ENCODE results near the gene WNT9B. TPM values are rescaled to one million over a fixed set of nuclear protein-coding genes. Genes with fewer than 3 reads are reported as not detected.

The WNT9B gene
- total RNA-seq, 1 donor from 2014 or later, result not detected

DNA sequence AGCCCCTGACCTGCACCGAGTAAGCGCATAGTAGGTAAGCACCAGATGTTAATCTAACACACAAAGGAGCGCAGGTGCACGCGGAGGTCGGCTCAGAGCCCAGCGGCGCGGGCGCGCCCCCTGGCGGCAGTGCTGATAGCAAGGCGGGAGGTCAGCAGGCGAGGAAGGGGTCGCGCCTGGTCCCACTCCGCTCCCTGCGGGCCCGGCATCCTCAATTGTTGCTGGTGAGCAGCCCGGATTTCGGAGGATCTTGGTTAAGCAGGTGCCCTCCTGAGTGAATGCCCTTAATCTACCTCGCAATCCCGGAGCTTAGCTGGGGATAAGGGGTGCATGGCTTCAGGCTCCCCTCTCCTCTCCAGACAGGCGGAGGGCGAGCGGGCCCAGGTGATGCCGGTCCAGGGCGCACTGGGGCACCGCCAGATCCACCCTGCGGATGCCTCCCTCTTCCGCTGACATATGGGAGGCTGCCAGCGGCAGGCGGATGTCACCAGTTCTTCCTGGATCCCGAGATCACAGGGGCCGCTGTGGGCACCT lies 28.9 kb upstream of the WNT9B start:
- no peaks in the 10 kb centered on the region for H3K9me3 ChIP-seq (ENCODE audit: control insufficient read depth in 3 of 3, low read length in 3 of 3)
- no peak overlapping the region for H3K9ac ChIP-seq (ENCODE audit: low read depth in 1 of 3, low read length in 3 of 3)
- H3K36me3 ChIP-seq (ENCODE audit: control insufficient read depth in 3 of 3, insufficient read depth in 3 of 3, low read length in 3 of 3), result no peaks in the 10 kb centered on the region
- H3K4me1 ChIP-seq (ENCODE audit: control insufficient read depth in 3 of 3, insufficient read depth in 3 of 3, low read length in 3 of 3), result peaks cover 11 to 13% (median 13%) of the 10 kb centered on the region in 3 donors
- H3K27ac ChIP-seq (ENCODE audit: low read depth, low read length), result no peak overlapping the region
- H3K27me3 ChIP-seq (ENCODE audit: control insufficient read depth in 3 of 3, insufficient read depth in 3 of 3, low read length in 3 of 3), result peaks cover 51 to 60% (median 55%) of the 10 kb centered on the region in 3 donors
- no peak overlapping the region for H3K4me3 ChIP-seq (ENCODE audit: low read length in 3 of 3)

- H3K27ac ChIP-seq (ENCODE audit: low read depth, low read length), result no peak overlapping the region
- no peak overlapping the region for H3K9ac ChIP-seq (ENCODE audit: low read depth in 1 of 3, low read length in 3 of 3)
- no peaks in the 10 kb centered on the region for H3K36me3 ChIP-seq (ENCODE audit: control insufficient read depth in 3 of 3, insufficient read depth in 3 of 3, low read length in 3 of 3)
- H3K4me3 ChIP-seq (ENCODE audit: low read length in 3 of 3), result no peak overlapping the region
- peaks cover 43 to 50% (median 45%) of the 10 kb centered on the region in 3 donors for H3K27me3 ChIP-seq (ENCODE audit: control insufficient read depth in 3 of 3, insufficient read depth in 3 of 3, low read length in 3 of 3)
- H3K4me1 ChIP-seq (ENCODE audit: control insufficient read depth in 3 of 3, insufficient read depth in 3 of 3, low read length in 3 of 3), result peaks cover 10 to 13% (median 11%) of the 10 kb centered on the region in 3 donors
- no peaks in the 10 kb centered on the region for H3K9me3 ChIP-seq (ENCODE audit: control insufficient read depth in 3 of 3, low read length in 3 of 3)
These were observed 27.7 kb upstream of the WNT9B start for GRCh38 chr17:46823657-46824056.

GRCh38 chr17:46826116-46826515 lies 25.3 kb upstream of the WNT9B start:
- Histone ChIP-seq H3K4me3 (ENCODE audit: low read length in 3 of 3) (no peak overlapping the region), H3K9me3 (ENCODE audit: control insufficient read depth in 3 of 3, low read length in 3 of 3) (no peaks in the 10 kb centered on the region), H3K36me3 (ENCODE audit: control insufficient read depth in 3 of 3, insufficient read depth in 3 of 3, low read length in 3 of 3) (no peaks in the 10 kb centered on the region), H3K4me1 (ENCODE audit: control insufficient read depth in 3 of 3, insufficient read depth in 3 of 3, low read length in 3 of 3) (no peaks in the 10 kb centered on the region), H3K27ac (ENCODE audit: low read depth, low read length) (no peak overlapping the region), H3K27me3 (ENCODE audit: control insufficient read depth in 3 of 3, insufficient read depth in 3 of 3, low read length in 3 of 3) (peaks cover 19 to 28% (median 20%) of the 10 kb centered on the region in 3 donors), H3K9ac (ENCODE audit: low read depth in 1 of 3, low read length in 3 of 3) (no peak overlapping the region)

DNA sequence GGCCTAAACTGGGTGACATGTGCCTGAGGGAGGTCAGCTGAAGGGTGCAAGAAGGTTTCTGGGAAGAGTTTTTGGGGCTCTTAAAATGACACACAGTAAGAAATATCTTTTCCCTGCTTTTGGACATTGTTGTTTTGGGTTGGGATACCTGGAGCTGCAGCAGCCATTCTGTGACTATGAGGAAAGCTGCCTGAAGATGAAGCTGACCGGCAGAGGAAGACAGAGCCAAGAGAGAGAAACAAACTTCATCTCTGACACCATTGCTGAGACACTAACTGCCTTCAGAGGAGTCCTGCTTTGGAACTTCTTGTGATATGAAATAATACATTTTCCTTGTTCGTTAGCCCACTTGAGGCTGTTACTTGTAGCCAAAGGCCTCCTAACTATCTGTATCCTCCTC lies 24.1 kb upstream of the WNT9B start:
- Histone ChIP-seq H3K9ac (ENCODE audit: low read depth in 1 of 3, low read length in 3 of 3) (no peak overlapping the region), H3K4me1 (ENCODE audit: control insufficient read depth in 3 of 3, insufficient read depth in 3 of 3, low read length in 3 of 3) (no peaks in the 10 kb centered on the region), H3K36me3 (ENCODE audit: control insufficient read depth in 3 of 3, insufficient read depth in 3 of 3, low read length in 3 of 3) (no peaks in the 10 kb centered on the region), H3K9me3 (ENCODE audit: control insufficient read depth in 3 of 3, low read length in 3 of 3) (no peaks in the 10 kb centered on the region), H3K4me3 (ENCODE audit: low read length in 3 of 3) (no peak overlapping the region), H3K27ac (ENCODE audit: low read depth, low read length) (no peak overlapping the region), H3K27me3 (ENCODE audit: control insufficient read depth in 3 of 3, insufficient read depth in 3 of 3, low read length in 3 of 3) (peaks cover 8 to 16% (median 9%) of the 10 kb centered on the region in 3 donors)

- Histone ChIP-seq H3K36me3 (ENCODE audit: control insufficient read depth in 3 of 3, insufficient read depth in 3 of 3, low read length in 3 of 3) (no peaks in the 10 kb centered on the region), H3K9me3 (ENCODE audit: control insufficient read depth in 3 of 3, low read length in 3 of 3) (no peaks in the 10 kb centered on the region), H3K27me3 (ENCODE audit: control insufficient read depth in 3 of 3, insufficient read depth in 3 of 3, low read length in 3 of 3) (peaks cover 0 to 2% (median 0%) of the 10 kb centered on the region in 3 donors), H3K4me1 (ENCODE audit: control insufficient read depth in 3 of 3, insufficient read depth in 3 of 3, low read length in 3 of 3) (no peaks in the 10 kb centered on the region), H3K4me3 (ENCODE audit: low read length in 3 of 3) (no peak overlapping the region), H3K9ac (ENCODE audit: low read depth in 1 of 3, low read length in 3 of 3) (no peak overlapping the region), H3K27ac (ENCODE audit: low read depth, low read length) (no peak overlapping the region)
These were observed 19.6 kb upstream of the WNT9B start for GRCh38 chr17:46831573-46832330.

- Histone ChIP-seq H3K9me3 (ENCODE audit: control insufficient read depth in 3 of 3, low read length in 3 of 3) (no peaks in the 10 kb centered on the region), H3K9ac (ENCODE audit: low read depth in 1 of 3, low read length in 3 of 3) (no peak overlapping the region), H3K4me3 (ENCODE audit: low read length in 3 of 3) (no peak overlapping the region), H3K4me1 (ENCODE audit: control insufficient read depth in 3 of 3, insufficient read depth in 3 of 3, low read length in 3 of 3) (no peaks in the 10 kb centered on the region), H3K27me3 (ENCODE audit: control insufficient read depth in 3 of 3, insufficient read depth in 3 of 3, low read length in 3 of 3) (peaks cover 0 to 6% (median 3%) of the 10 kb centered on the region in 3 donors), H3K36me3 (ENCODE audit: control insufficient read depth in 3 of 3, insufficient read depth in 3 of 3, low read length in 3 of 3) (no peaks in the 10 kb centered on the region), H3K27ac (ENCODE audit: low read depth, low read length) (no peak overlapping the region)
These were observed 19.0 kb upstream of the WNT9B start for GRCh38 chr17:46832331-46832821.

GRCh38 chr17:46832945-46833839 lies 18.2 kb upstream of the WNT9B start:
- H3K27me3 ChIP-seq (ENCODE audit: control insufficient read depth in 3 of 3, insufficient read depth in 3 of 3, low read length in 3 of 3), result peaks cover 0 to 8% (median 8%) of the 10 kb centered on the region in 3 donors
- H3K27ac ChIP-seq (ENCODE audit: low read depth, low read length), result no peak overlapping the region
- H3K9me3 ChIP-seq (ENCODE audit: control insufficient read depth in 3 of 3, low read length in 3 of 3), result no peaks in the 10 kb centered on the region
- no peak overlapping the region for H3K4me3 ChIP-seq (ENCODE audit: low read length in 3 of 3)
- no peaks in the 10 kb centered on the region for H3K4me1 ChIP-seq (ENCODE audit: control insufficient read depth in 3 of 3, insufficient read depth in 3 of 3, low read length in 3 of 3)
- no peaks in the 10 kb centered on the region for H3K36me3 ChIP-seq (ENCODE audit: control insufficient read depth in 3 of 3, insufficient read depth in 3 of 3, low read length in 3 of 3)
- H3K9ac ChIP-seq (ENCODE audit: low read depth in 1 of 3, low read length in 3 of 3), result no peak overlapping the region

DNA sequence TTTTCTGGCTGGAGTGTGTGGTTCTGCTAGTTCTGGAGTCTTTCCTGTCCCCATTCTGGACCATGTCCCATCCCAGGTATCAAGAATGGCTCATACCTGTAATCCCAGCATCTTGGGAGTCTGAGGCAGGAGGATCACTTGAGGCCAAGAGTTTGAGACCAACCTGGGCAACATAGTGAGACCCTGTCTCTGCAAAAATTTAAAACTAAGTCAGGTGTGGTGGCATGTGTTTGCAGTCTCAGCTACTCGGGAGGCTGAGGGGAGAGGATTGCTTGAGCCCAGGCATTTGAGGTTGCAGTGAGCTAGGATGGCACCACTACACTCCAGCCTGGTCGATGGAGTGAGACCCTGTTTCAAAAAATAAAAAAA lies 17.6 kb upstream of the WNT9B start:
- no peak overlapping the region for H3K4me3 ChIP-seq (ENCODE audit: low read length in 3 of 3)
- H3K9ac ChIP-seq (ENCODE audit: low read depth in 1 of 3, low read length in 3 of 3), result no peak overlapping the region
- H3K9me3 ChIP-seq (ENCODE audit: control insufficient read depth in 3 of 3, low read length in 3 of 3), result no peaks in the 10 kb centered on the region
- no peak overlapping the region for H3K27ac ChIP-seq (ENCODE audit: low read depth, low read length)
- H3K27me3 ChIP-seq (ENCODE audit: control insufficient read depth in 3 of 3, insufficient read depth in 3 of 3, low read length in 3 of 3), result peaks cover 0 to 8% (median 8%) of the 10 kb centered on the region in 3 donors
- no peaks in the 10 kb centered on the region for H3K36me3 ChIP-seq (ENCODE audit: control insufficient read depth in 3 of 3, insufficient read depth in 3 of 3, low read length in 3 of 3)
- H3K4me1 ChIP-seq (ENCODE audit: control insufficient read depth in 3 of 3, insufficient read depth in 3 of 3, low read length in 3 of 3), result no peaks in the 10 kb centered on the region

- H3K9ac ChIP-seq (ENCODE audit: low read depth in 1 of 3, low read length in 3 of 3), result no peak overlapping the region
- H3K27ac ChIP-seq (ENCODE audit: low read depth, low read length), result no peak overlapping the region
- H3K27me3 ChIP-seq (ENCODE audit: control insufficient read depth in 3 of 3, insufficient read depth in 3 of 3, low read length in 3 of 3), result peaks cover 0 to 10% (median 8%) of the 10 kb centered on the region in 3 donors
- H3K36me3 ChIP-seq (ENCODE audit: control insufficient read depth in 3 of 3, insufficient read depth in 3 of 3, low read length in 3 of 3), result no peaks in the 10 kb centered on the region
- H3K9me3 ChIP-seq (ENCODE audit: control insufficient read depth in 3 of 3, low read length in 3 of 3), result no peaks in the 10 kb centered on the region
- no peak overlapping the region for H3K4me3 ChIP-seq (ENCODE audit: low read length in 3 of 3)
- H3K4me1 ChIP-seq (ENCODE audit: control insufficient read depth in 3 of 3, insufficient read depth in 3 of 3, low read length in 3 of 3), result no peaks in the 10 kb centered on the region
These were observed 16.5 kb upstream of the WNT9B start for GRCh38 chr17:46834846-46835245.
